CD4-positive, alpha-beta memory T cell (primary cell): Measurements from ENCODE around the gene SMIM1. TPM values are rescaled to one million over a fixed set of nuclear protein-coding genes. Genes with fewer than 3 reads are reported as not detected.

ENCODE experiments used
- CTCF ChIA-PET: fragments of 350-600 bp; sonication (Branson Sonifier 250); formaldehyde crosslinking; loops from one replicate; lab custom pipeline; 2021; ENCODE audit warnings: inconsistent platforms; ENCODE audit not compliant: partially characterized antibody; lab: Charles Lee
- POLR2A ChIA-PET: fragments of 350-600 bp; sonication (Branson Sonifier 250); formaldehyde crosslinking; loops from one replicate; lab custom pipeline; 2021; ENCODE audit not compliant: partially characterized antibody; lab: Charles Lee
- DNase-seq, 5 donors: peaks; one replicate each; pipeline versions ENCODE4 v3.0.0 to v3.0.0-alpha.2; 2020 to 2022; ENCODE audit warnings: mixed read lengths in 1 of 5
- H3K27ac ChIP-seq: one replicate; pipeline ENCODE4 v1.7.0; 2013; ENCODE audit warnings: low read depth, low read length
- H3K27me3 ChIP-seq: 2 replicates; pipeline ENCODE4 v1.7.0; 2013; ENCODE audit warnings: mild to moderate bottlenecking, low read length, moderate library complexity; ENCODE audit not compliant: insufficient read depth
- H3K36me3 ChIP-seq: 2 replicates; pipeline ENCODE4 v1.7.0; 2013; ENCODE audit warnings: mild to moderate bottlenecking, low read length, moderate library complexity; ENCODE audit not compliant: insufficient read depth
- H3K4me1 ChIP-seq: 2 replicates; pipeline ENCODE4 v1.7.0; 2013; ENCODE audit warnings: mild to moderate bottlenecking, low read length, moderate library complexity; ENCODE audit not compliant: insufficient read depth
- H3K4me3 ChIP-seq, 2 donors: one replicate each; pipeline ENCODE4 v1.7.0; 2013; ENCODE audit warnings: low read length in 2 of 2, mild to moderate bottlenecking in 1 of 2
- H3K9me3 ChIP-seq, 2 donors: one replicate each; pipeline ENCODE4 v1.7.0; 2013; ENCODE audit warnings: low read length in 2 of 2, control low read depth in 1 of 2; ENCODE audit not compliant: control insufficient read depth in 1 of 2
- H3K27ac Mint-ChIP-seq, 7 donors: one replicate each; pipeline ENCODE4 v1.8.0; 2020 to 2021; ENCODE audit warnings: mixed read lengths in 7 of 7, mild to moderate bottlenecking in 6 of 7, inconsistent platforms in 3 of 7, moderate library complexity in 3 of 7
- H3K27me3 Mint-ChIP-seq, 2 donors: one replicate each; pipeline ENCODE4 v1.8.0; 2020 to 2021; ENCODE audit warnings: mixed read lengths in 2 of 2
- H3K36me3 Mint-ChIP-seq, 2 donors: one replicate each; pipeline ENCODE4 v1.8.0; 2020 to 2021; ENCODE audit warnings: mixed read lengths in 2 of 2, inconsistent platforms in 1 of 2, mild to moderate bottlenecking in 1 of 2
- H3K4me1 Mint-ChIP-seq, 4 donors: one replicate each; pipeline ENCODE4 v1.8.0; 2020 to 2021; ENCODE audit warnings: mixed read lengths in 4 of 4, mild to moderate bottlenecking in 1 of 4
- H3K4me3 Mint-ChIP-seq, 8 donors: one replicate each; pipeline ENCODE4 v1.8.0; 2020 to 2021; ENCODE audit warnings: mixed read lengths in 8 of 8, mild to moderate bottlenecking in 7 of 8, moderate library complexity in 6 of 8, inconsistent platforms in 3 of 8
- H3K9me3 Mint-ChIP-seq, 8 donors: one replicate each; pipeline ENCODE4 v1.8.0; 2020 to 2021; ENCODE audit warnings: mixed read lengths in 8 of 8, mild to moderate bottlenecking in 5 of 8, inconsistent platforms in 3 of 8, moderate library complexity in 1 of 8
- intact Hi-C: fragments of 100-400 bp; cut with micrococcal nuclease; formaldehyde crosslinking; loops from one replicate; pipeline ENCODE4 v1.15.1; 2023
- polyA plus RNA-seq, 2 donors: library from polyadenylated mRNA; unstranded; fragments of 300-500 nt; fragmentation: Illumina TruSeq; gene quantifications; one replicate each; pipeline ENCODE4 v1.2.3, GENCODE V29; 2021
- total RNA-seq, 2 experiments: library from RNA; stranded (reverse); gene quantifications; one replicate each; pipeline ENCODE4 v1.2.3, GENCODE V29; 2021

SMIM1 gene
- total and polyA plus RNA-seq, 4 experiments from 2014 or later = 0.52 to 4.7 (median 2.3) TPM

- no peak overlapping the region for H3K27ac ChIP-seq
- intact Hi-C loops = no loop called here
- no peaks in the 10 kb centered on the region for H3K4me1 ChIP-seq
- H3K4me1 Mint-ChIP-seq = peaks cover 0 to 3% (median 0%) of the 10 kb centered on the region in 4 donors
- H3K9me3 Mint-ChIP-seq = no peaks in the 10 kb centered on the region
- peaks cover 34% of the 10 kb centered on the region for H3K36me3 ChIP-seq
- no peak overlapping the region for H3K27ac Mint-ChIP-seq
- DNase-seq = no peak
- H3K4me3 Mint-ChIP-seq = no peak overlapping the region
- H3K4me3 ChIP-seq = no peak overlapping the region
- ChIA-PET CTCF (no interaction called here), POLR2A (no interaction called here)
- peaks cover 45 to 67% of the 10 kb centered on the region in 2 donors for H3K36me3 Mint-ChIP-seq
- no peaks in the 10 kb centered on the region for H3K27me3 Mint-ChIP-seq
- no peaks in the 10 kb centered on the region for H3K27me3 ChIP-seq
- no peaks in the 10 kb centered on the region for H3K9me3 ChIP-seq
These were observed 47.8 kb downstream of the SMIM1 start for GRCh38 chr1:3820316-3820715.

GRCh38 chr1:3821004-3821403 is 48.5 kb downstream of the SMIM1 start:
- Histone ChIP-seq H3K9me3 (no peaks in the 10 kb centered on the region), H3K4me1 (no peaks in the 10 kb centered on the region), H3K27me3 (no peaks in the 10 kb centered on the region), H3K4me3 (no peak overlapping the region), H3K27ac (no peak overlapping the region), H3K36me3 (peaks cover 38% of the 10 kb centered on the region)
- H3K27me3 Mint-ChIP-seq = no peaks in the 10 kb centered on the region
- no peak for DNase-seq
- no peaks in the 10 kb centered on the region for H3K9me3 Mint-ChIP-seq
- no peak overlapping the region for H3K27ac Mint-ChIP-seq
- CTCF ChIA-PET = no interaction called here
- intact Hi-C loops = no loop called here
- peaks cover 52 to 70% of the 10 kb centered on the region in 2 donors for H3K36me3 Mint-ChIP-seq
- H3K4me3 Mint-ChIP-seq = no peak overlapping the region
- POLR2A ChIA-PET = no interaction called here
- peaks cover 0 to 3% (median 0%) of the 10 kb centered on the region in 4 donors for H3K4me1 Mint-ChIP-seq

GRCh38 chr1:3821447-3821846 is 48.9 kb downstream of the SMIM1 start:
- Histone ChIP-seq H3K4me3 (no peak overlapping the region), H3K27ac (no peak overlapping the region), H3K9me3 (no peaks in the 10 kb centered on the region), H3K27me3 (no peaks in the 10 kb centered on the region), H3K4me1 (no peaks in the 10 kb centered on the region), H3K36me3 (peaks cover 38% of the 10 kb centered on the region)
- Mint-ChIP-seq H3K27ac (no peak overlapping the region), H3K4me1 (peaks cover 0 to 3% (median 0%) of the 10 kb centered on the region in 4 donors), H3K4me3 (no peak overlapping the region), H3K27me3 (no peaks in the 10 kb centered on the region), H3K36me3 (peaks cover 56 to 72% of the 10 kb centered on the region in 2 donors), H3K9me3 (no peaks in the 10 kb centered on the region)
- intact Hi-C loops = no loop called here
- no peak for DNase-seq
- ChIA-PET POLR2A (no interaction called here), CTCF (no interaction called here)

- Mint-ChIP-seq H3K9me3 (no peaks in the 10 kb centered on the region), H3K36me3 (peaks cover 58 to 73% of the 10 kb centered on the region in 2 donors), H3K4me1 (peaks cover 0 to 3% (median 0%) of the 10 kb centered on the region in 4 donors), H3K27me3 (no peaks in the 10 kb centered on the region), H3K4me3 (no peak overlapping the region), H3K27ac (no peak overlapping the region)
- Histone ChIP-seq H3K4me1 (no peaks in the 10 kb centered on the region), H3K27me3 (no peaks in the 10 kb centered on the region), H3K36me3 (peaks cover 38% of the 10 kb centered on the region), H3K4me3 (no peak overlapping the region), H3K9me3 (no peaks in the 10 kb centered on the region), H3K27ac (no peak overlapping the region)
- ChIA-PET POLR2A (no interaction called here), CTCF (interaction anchor here (0.6 kb wide), 1 partner anchor 11 kb away, joined by 3 read pairs; no protein-coding TSS in a partner anchor)
- DNase-seq = no peak
- intact Hi-C loops = no loop called here
These were observed 49.4 kb downstream of the SMIM1 start for GRCh38 chr1:3821908-3822307.

- ChIA-PET POLR2A (no interaction called here), CTCF (interaction anchor here (0.6 kb wide), 1 partner anchor 11 kb away, joined by 3 read pairs; no protein-coding TSS in a partner anchor)
- Mint-ChIP-seq H3K27me3 (no peaks in the 10 kb centered on the region), H3K9me3 (no peaks in the 10 kb centered on the region), H3K36me3 (peaks cover 58 to 74% of the 10 kb centered on the region in 2 donors), H3K4me1 (peaks cover 0 to 3% (median 0%) of the 10 kb centered on the region in 4 donors), H3K27ac (no peak overlapping the region), H3K4me3 (no peak overlapping the region)
- H3K27me3 ChIP-seq = no peaks in the 10 kb centered on the region
- peaks cover 38% of the 10 kb centered on the region for H3K36me3 ChIP-seq
- intact Hi-C loops = no loop called here
- H3K9me3 ChIP-seq = no peaks in the 10 kb centered on the region
- H3K4me3 ChIP-seq = no peak overlapping the region
- no peaks in the 10 kb centered on the region for H3K4me1 ChIP-seq
- no peak overlapping the region for H3K27ac ChIP-seq
- no peak for DNase-seq
These were observed 49.9 kb downstream of the SMIM1 start for GRCh38 chr1:3822421-3822820.

- intact Hi-C loops = no loop called here
- no peak overlapping the region for H3K4me3 ChIP-seq
- peaks cover 0 to 3% (median 0%) of the 10 kb centered on the region in 4 donors for H3K4me1 Mint-ChIP-seq
- no peaks in the 10 kb centered on the region for H3K9me3 ChIP-seq
- H3K36me3 Mint-ChIP-seq = peaks cover 61 to 81% of the 10 kb centered on the region in 2 donors
- no peaks in the 10 kb centered on the region for H3K4me1 ChIP-seq
- H3K9me3 Mint-ChIP-seq = no peaks in the 10 kb centered on the region
- no peaks in the 10 kb centered on the region for H3K27me3 ChIP-seq
- H3K27ac Mint-ChIP-seq = no peak overlapping the region
- H3K27me3 Mint-ChIP-seq = no peaks in the 10 kb centered on the region
- DNase-seq = no peak
- CTCF ChIA-PET = no interaction called here
- H3K4me3 Mint-ChIP-seq = no peak overlapping the region
- peaks cover 50% of the 10 kb centered on the region for H3K36me3 ChIP-seq
- H3K27ac ChIP-seq = no peak overlapping the region
- POLR2A ChIA-PET = no interaction called here
These were observed 52.1 kb downstream of the SMIM1 start for GRCh38 chr1:3824650-3825049.

GRCh38 chr1:3825356-3825755 is 52.8 kb downstream of the SMIM1 start:
- no peaks in the 10 kb centered on the region for H3K9me3 ChIP-seq
- ChIA-PET POLR2A (no interaction called here), CTCF (no interaction called here)
- H3K4me3 Mint-ChIP-seq = no peak overlapping the region
- H3K27ac ChIP-seq = no peak overlapping the region
- no peak overlapping the region for H3K4me3 ChIP-seq
- peaks cover 62 to 82% of the 10 kb centered on the region in 2 donors for H3K36me3 Mint-ChIP-seq
- no peaks in the 10 kb centered on the region for H3K9me3 Mint-ChIP-seq
- no peaks in the 10 kb centered on the region for H3K27me3 ChIP-seq
- peaks cover 0 to 2% (median 0%) of the 10 kb centered on the region in 4 donors for H3K4me1 Mint-ChIP-seq
- H3K27ac Mint-ChIP-seq = no peak overlapping the region
- peaks cover 48% of the 10 kb centered on the region for H3K36me3 ChIP-seq
- no peak for DNase-seq
- no peaks in the 10 kb centered on the region for H3K4me1 ChIP-seq
- intact Hi-C loops = no loop called here
- H3K27me3 Mint-ChIP-seq = no peaks in the 10 kb centered on the region
